ENCODE data around the gene RPS3. TPM values are rescaled to one million over a fixed set of nuclear protein-coding genes. Genes with fewer than 3 reads are reported as not detected.
A peak's percentile ranks its signal among the peaks of the same experiment; 100 is the strongest.

The RPS3 gene
- polyA plus RNA-seq, 1 of the 3 experiments (the other 2 are of a cell fraction), result 4,540 TPM

GRCh38 chr11:75450826-75451821 is 51.8 kb downstream of the RPS3 start:
- Histone ChIP-seq H3K27ac (ENCODE audit: low read depth in 2 of 2, low read length in 1 of 2) (no peak overlapping the region), H4K20me1 (ENCODE audit: insufficient read depth) (no peaks in the 10 kb centered on the region), H3K9me2 (no peaks in the 10 kb centered on the region), H3K4me3 (ENCODE audit: low read depth in 2 of 2, low read length in 1 of 2) (no peak overlapping the region), H3K36me3 (replicated peaks in 1 of 2; ENCODE audit: control insufficient read depth in 1 of 2, insufficient read depth in 2 of 2, low read length in 1 of 2) (no peaks in the 10 kb centered on the region), H3K4me1 (ENCODE audit: control insufficient read depth in 1 of 2, insufficient read depth in 2 of 2, low read depth in 1 of 2, low read length in 1 of 2) (no peaks in the 10 kb centered on the region), H3F3A (replicated peaks; ENCODE audit: insufficient read depth) (no peaks in the 10 kb centered on the region), H3K79me2 (ENCODE audit: insufficient read depth) (no peaks in the 10 kb centered on the region), H3K27me3 (ENCODE audit: insufficient read depth) (no peaks in the 10 kb centered on the region), H2AFZ (ENCODE audit: low read depth) (no peak overlapping the region), H3K4me2 (no peak overlapping the region), H3K9ac (no peak overlapping the region), H3K9me3 (no peaks in the 10 kb centered on the region)
- CTCF ChIA-PET, result interaction anchor here (0.5 to 5.5 kb wide), 17 partner anchors 10 to 91 kb away, joined by 3 to 44 read pairs (median 4); partner anchors contain the start of gene GDPD5
- no peak for TF ChIP-seq EP300 (IDR thresholded peaks at IDR 0.05; ENCODE audit: borderline replicate concordance in 1 of 2, low read depth in 1 of 2, low read length in 1 of 2)
- TF ChIP-seq FOXM1 (IDR thresholded peaks at IDR 0.05; ENCODE audit: low read depth), result no peak
- no peak for TF ChIP-seq USF1 (IDR thresholded peaks at IDR 0.05; ENCODE audit: borderline replicate concordance, low read depth)
- no peak for TF ChIP-seq TCF12 (IDR thresholded peaks at IDR 0.05)
- no peak for TF ChIP-seq YY1 (IDR thresholded peaks at IDR 0.05; ENCODE audit: low read depth)
- peak; percentile 58 for TF ChIP-seq CTCF (IDR thresholded peaks at IDR 0.05)
- no peak for TF ChIP-seq TAF1 (IDR thresholded peaks at IDR 0.05; ENCODE audit: borderline replicate concordance, low read depth, low read length)
- TF ChIP-seq REST (IDR thresholded peaks at IDR 0.05; ENCODE audit: low read depth, low read length), result no peak
- DNase-seq, result peak; percentile 68
- 89% methylated on average over 39 of the region's 46 CpGs for WGBS (ENCODE audit: low lambda C conversion rate)
- POLR2A ChIA-PET, result no interaction called here
